ENCODE measurements around the gene C12orf50.
A peak's percentile ranks its signal among the peaks of the same experiment; 100 is the strongest.
"Not testable (repeated sequence)": the region's sequence is repeated elsewhere in the genome, so short reads cannot be mapped to it uniquely, and the experiment has no call there.

C12orf50 gene, protein sequence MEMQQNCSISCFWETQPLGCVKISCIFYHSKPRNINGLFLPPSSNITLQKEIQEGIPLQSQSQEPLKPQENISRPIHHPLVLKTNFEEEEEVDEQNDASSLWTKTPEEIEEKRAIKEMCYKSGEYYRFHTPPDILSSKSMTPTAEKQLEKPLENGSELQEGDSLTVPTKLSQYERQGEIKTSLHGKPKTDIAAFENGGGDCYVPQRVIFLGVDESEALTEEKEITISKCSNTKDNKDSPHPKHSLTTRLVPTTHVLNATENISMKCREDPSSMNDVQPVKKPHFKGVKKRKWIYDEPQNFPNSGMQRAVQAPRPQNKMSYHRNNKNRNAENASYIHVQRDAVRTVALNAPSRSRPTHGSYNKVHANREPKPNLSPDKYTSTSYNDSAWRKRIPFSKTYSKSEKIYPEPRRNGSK

DNA sequence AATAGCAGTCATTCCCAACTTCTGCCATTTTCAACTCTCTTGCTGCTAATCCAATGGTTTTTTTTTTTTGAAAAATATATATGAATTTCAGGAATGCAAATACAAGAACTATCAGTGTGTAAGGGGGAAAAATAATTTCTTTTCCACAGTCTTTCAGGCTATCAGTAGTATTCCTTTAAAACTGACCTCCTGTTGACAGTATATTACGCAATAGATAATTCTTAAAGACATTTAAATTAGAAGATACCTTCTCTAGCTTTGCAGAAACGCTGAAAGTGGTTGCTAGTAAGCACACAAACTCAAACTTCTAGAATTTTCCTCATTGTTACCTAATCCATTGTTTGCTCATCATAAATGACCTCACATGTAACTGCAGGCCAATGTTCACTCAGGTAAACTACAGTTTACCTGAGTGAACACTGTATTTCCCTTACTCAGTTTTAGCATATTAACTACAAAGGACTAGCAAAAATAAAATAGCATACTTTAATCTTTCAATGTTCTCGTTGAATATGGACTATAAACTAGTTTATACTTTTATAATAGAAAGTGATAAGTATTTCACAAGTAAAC, at the start of gene C12orf50:
Gene C12orf50 (minus strand): TSS at position 309 of the 573 bp plus-strand sequence. CDS start 2,439 bp downstream, outside the sequence.
- no peak for DNase-seq

DNA sequence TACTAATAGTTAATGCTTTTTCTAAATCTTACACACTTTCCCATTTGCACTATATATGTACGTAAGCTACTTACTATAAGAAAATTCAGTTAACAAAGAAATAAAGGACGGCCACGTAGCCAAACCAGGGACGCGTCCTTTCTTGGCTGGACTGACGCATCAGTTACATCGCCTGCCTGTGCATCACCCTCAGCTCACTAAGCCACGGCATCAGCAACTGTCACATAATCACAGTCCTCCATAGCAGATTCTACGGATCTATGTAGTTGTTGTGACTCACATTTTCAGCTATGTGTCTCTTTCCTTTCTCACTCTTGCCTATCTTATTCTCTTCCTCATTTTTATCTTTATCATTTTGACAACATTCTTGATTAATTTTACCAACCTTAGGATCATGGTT, 38.1 kb upstream of the C12orf50 start:
- DNase-seq, result no peak

DNA sequence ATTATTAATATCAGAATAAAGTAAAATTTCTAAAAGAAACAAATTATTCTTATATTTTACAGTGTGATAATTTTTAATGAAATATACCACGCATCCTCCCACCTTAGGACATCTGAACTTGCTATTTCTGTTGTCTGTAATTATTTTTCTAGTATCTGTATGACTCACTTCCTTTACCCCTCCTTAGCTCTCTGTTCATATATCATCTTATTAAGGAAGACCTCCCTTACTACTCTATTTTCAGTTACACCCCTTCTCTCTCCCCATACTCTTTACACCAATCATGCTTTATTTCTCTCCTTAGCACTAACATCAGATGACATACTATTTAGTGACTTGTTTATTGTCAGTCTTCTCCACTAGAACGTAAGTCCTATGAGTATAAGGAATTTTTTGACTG, 34.2 kb upstream of the C12orf50 start:
- DNase-seq, result no peak

DNA sequence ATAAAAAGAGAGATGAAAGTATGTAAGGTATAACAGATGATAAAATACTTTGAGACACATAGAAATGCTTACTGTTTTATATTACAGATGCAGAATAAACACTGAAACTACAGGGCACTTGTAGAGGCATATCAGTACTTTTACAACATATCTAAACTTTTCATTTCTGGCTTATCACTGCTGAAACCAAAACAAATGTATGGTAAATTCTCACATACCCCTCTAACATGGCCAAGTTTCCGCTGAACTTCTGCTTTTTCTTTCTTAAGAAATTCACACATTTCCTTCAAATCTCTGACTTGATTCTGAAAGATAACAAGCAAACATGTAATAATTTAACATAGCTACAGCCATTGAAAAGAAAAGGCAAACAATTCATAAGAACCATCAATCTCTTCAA, 33.3 kb upstream of the C12orf50 start:
- DNase-seq, result no peak

DNA sequence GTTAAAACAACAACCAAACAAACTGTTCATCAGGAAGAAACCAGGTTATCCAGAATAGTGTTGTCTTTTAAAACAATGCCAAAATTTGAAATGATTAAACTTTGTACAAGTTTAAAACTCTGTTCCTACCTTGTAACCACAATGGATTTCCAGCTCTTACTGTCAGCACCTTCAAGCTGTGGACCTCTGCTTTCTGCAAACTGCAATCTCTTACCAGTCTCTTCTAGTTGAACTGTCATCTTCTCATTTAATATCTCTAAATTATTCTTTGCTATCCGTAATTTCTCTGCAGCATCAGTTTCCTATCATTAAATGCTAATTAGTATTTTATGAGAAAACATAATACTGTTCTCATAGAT, 29.5 kb upstream of the C12orf50 start:
- no peak for DNase-seq

DNA sequence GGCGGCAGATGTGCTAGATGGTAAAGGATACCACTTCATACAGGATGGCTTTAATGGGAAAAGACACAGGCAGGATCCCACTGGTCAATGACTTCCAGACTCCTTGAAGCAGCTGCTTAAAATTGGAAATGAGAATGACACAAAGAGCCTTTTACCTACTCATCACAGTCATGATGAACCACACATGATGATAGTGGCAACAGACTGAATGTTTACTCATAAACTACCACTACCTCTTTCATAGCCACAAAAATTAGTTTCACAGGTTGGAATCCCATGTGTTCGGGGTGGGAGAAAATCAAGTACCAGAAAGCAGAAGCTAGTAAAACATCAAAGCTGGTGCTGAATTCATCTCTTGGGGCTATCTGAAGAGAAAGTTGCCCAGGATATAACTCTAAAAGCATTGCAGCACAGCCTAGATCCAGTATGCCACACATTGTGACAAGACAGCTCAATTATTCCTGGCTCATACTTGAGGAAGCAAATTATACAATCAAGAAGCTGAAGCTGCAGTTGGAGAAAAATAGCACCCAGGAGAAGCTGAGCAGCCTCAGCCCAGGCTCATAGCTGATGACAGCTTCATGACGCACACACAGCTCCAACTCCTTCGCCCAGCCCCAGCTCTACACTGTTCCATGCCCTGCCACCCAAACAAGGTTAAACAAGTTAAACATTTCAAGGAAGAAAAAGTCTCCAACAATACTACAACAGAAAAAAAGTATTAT, 29.0 kb upstream of the C12orf50 start:
- DNase-seq, result no peak

DNA sequence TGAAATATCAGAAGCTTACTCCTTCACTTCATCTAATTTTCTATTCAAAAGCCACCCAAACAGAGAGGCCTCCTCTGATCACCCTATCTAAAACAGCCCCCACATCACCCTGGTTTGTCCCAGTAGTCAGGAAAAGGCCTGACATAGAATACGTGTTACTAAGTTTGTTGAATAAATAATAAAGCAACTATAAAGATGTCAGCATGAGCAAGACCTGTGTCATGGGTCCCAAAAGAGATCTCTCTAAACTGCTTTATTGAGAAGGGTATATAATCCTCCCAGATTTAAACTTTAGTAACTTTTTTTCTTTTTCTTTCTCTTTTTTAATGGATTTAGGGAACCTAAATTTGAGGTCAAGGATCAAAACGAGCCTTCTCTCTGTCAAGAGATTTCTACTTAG, 27.4 kb upstream of the C12orf50 start:
- DNase-seq, result no peak

DNA sequence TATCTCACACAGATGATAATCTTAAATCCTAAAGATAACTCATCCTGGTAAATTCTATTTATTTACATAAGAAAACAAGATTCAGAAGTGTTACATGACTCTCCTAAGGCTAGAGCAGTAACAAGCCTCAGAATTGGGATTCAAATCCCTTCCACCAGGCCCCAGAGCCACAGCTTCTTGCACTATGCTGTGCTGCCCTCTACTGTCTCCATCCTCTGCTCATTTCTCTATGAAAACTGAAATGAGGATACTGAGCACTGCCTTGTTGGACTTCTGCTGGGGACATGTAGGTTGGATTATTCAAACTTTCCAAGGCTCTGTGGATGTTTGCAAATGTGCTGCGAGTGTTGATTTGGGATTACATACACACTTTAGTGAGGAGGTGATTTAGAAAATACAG, 23.5 kb upstream of the C12orf50 start:
- DNase-seq, result peak in 2 of 14 donors; percentile 2 to 17

DNA sequence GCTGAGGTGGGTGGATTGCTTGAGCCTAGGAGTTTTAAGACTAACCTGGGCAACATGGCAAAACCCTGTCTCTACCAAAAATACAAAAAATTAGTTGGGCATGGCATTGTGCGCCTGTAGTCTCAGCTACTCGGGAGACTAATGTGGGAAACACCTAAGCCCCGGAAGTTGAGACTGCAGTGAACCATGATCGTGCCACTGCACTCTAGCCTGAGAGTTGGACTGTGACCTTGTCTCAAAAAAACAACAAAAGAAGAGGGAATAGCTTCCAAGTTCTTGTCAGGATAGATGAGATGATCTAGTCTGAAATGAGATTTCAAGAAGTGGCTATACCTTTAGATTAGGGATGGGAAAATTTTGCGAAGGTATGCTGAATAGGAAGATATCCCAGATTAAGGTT, 14.8 kb upstream of the C12orf50 start:
- DNase-seq, result no peak

DNA sequence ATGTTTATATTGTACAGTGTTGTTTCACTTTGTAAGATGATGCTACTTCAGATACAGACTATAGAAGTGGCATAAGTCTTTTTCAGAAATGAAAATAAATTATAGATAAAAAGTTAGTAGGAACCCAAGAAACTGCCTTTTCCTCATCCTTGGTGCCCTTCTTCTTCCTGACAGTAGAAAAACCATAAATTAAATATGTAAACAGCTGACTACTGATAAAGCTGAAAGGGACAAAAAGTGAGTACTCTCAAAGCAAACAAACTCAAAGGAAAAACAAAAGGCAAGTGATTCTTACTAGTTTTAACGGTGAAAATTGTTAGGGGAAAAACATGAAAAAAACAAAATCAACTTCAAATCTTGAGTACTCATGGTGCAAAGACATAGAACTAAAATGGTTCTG, 8.6 kb upstream of the C12orf50 start:
- no peak for DNase-seq

DNA sequence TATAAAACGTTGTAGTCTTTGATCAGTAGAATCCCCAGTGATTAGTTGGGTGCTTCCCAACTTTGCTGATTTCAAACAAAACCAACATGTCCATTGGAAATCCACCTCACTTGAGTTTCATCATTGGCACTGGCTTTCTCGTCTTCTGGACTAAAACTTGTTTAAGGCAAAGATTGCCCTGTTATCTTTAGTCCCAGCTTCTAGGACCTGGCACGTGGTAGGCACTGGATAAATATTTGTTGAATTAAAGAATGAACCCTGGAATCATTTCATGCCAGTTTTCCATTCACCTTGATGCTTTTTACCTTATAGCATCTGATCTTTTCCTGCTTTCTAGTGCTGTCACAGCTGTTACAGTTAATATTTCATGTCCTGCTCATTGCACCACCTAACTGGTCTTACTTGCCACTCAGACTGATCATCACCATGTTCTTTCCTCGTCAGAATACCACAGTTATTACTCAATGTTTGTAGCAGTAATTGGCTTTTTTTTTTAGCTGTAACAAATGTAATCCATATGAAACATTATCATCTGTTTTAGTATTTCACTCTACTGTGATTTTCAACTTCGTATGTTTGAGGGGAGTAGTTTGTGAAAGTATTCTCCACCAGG, 7.3 kb upstream of the C12orf50 start:
- no peak for DNase-seq

DNA sequence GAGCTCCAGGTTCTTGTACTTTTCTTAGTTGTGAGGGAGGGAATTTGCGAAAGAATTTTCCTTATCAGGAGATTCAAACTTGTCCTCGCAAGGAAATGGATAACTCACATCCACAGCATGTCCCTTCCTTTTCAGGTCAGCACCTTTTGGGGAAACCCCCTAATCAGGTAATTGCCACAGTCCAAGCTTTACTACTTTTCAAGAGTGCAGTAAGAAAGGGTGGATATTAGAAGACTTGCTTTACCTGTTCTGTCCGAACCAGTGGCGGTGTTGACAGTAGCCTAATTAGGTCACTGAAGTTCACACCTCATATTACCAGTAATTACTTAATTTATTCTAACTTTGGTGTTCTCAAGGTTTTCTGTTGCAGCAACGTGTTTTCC, 6.7 kb upstream of the C12orf50 start:
- DNase-seq, result peak in 1 of 14 donors; percentile 45

DNA sequence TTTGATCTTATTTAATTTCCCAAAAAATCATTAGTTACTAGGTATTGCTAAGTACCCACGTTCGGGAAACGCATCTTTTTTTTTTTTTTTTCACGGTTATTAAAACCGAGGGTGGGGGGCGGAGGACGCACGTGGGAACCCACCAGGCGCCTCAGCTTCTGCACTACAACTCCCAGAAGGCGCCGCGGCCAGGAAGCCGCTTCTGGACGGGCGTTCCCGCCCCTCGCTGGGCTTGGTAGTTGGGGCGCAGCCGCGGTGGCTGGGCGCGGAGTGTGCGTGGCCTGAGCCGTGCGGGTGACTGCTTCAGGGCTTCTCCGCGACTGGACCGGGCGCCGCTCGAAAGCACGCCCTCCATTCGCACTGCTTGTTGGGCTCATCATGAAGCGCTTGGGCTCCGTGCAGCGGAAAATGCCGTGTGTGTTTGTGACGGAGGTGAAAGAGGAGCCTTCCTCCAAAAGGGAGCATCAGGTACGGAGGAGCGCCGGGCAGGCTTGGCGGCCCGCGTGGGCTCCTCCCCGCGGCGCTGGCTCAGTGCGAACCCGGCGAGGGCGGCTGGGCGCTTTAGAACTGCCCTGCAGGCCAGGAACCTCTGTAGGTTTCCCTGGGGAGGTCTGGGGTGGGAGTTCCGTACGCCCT, 6.2 kb upstream of the C12orf50 start:
- peak; percentile 54 to 92 (median 84) for DNase-seq

DNA sequence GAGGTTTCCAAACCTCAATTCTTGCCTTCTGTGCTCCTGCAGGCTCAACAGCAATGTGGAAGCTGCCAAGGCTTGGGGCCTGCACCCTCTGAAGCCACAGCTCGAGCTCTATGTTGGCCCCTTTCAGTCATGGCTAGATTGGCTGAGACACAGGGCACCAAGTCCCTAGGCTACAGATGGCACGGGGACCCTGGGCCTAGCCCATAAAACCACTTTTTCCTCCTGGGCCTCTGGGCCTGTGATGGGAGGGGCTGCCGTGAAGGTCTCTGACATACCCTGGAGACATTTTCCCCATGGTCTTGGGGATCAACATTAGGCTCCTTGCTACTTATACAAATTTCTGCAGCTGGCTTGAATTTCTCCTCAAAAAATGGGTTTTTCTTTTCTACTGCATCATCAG, 2.0 kb upstream of the C12orf50 start:
- not testable (repeated sequence) for DNase-seq

DNA sequence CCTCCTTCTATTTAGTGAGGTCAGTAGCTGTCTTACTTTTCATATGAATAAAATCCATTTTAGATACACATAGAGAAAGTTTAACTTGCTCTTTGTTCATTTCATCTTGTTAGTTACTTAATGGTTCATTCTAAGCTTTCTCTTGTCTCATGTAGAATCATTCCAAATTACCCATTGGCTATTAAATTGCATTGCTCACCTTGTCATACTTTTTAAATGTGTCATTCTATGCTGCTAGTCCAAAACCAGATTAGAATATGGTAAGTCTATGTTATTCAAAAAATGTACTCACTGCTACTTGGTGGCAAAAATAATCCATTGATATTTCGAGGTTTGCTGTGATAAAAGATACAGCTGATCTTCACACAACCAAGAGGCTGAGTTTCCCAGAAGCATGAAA, 3.0 kb downstream of the C12orf50 start:
- DNase-seq, result no peak

DNA sequence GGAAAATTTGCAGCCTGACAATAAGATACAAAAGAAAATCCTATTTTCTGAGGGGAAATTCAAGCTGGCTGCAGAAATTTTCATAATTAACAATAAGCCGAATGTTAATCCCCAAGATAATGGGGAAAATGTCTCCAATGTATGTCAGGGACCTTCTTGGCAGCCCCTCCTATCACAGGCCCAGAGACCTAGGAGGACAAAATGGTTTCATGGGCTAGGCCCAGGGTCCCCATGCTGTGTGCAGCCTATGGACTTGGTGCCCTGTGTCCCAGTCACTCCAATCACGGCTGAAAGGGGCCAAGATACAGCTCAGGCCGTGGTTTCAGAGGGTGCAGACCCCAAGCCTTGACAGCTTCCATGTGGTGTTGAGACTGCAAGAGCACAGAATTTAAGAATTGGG, 11.2 kb downstream of the C12orf50 start:
- no peak for DNase-seq

DNA sequence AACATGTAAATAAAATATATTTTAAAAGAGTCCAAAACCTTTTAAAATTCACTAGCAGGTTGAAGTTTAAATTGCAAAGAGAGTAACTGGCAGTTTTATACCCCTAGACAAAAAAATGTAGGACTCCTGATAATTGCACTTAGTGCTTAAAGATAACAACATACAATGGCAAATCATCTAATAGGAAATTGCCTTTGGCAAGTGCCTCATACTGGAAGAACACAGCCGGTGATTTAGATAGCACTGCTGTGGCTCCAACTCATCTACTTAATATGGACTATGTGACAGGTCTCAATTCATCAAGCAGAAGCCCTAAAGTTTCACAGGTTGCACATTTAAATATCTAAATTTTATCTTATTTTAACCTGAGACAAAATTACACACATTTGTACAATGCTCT, 13.4 kb downstream of the C12orf50 start:
- DNase-seq, result no peak

DNA sequence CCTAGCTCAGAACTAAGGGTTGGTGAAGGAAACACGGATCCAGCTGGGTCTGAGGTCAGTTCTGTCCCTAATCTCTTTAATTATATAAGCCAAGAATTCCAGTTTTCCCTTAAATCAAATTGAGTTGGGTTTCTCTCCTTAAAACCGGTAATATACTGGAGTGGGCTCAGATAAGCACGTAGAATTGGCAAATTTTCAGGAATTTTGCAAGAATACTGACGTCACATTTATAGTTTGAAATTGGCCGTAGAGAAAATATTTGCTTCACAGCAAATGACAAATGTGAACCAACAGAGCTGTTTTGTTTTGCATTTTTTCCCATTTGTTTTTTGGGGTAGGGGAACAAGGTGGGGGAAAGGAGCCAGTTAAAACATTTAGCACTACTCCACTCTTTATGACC, 17.4 kb downstream of the C12orf50 start:
- no peak for DNase-seq

DNA sequence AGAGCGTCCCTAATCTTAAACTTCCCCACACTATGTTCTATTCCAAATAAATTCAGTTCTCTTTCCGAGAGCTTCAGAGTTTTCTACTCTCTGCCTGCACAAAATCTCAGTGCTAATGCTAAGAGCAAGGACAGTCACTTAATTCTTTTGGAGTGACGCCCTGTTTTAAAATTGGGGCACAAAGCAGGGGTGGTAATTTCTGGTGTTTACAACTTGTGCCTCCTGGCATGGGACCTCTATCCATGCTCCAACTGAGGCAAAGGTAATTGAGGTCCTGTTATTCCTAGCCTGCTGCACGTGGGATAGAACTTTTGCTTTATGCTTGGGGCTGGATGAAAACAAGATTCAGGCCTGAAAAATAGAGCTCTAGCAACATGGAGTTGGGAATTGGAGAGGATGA, 22.9 kb downstream of the C12orf50 start:
- no peak for DNase-seq

DNA sequence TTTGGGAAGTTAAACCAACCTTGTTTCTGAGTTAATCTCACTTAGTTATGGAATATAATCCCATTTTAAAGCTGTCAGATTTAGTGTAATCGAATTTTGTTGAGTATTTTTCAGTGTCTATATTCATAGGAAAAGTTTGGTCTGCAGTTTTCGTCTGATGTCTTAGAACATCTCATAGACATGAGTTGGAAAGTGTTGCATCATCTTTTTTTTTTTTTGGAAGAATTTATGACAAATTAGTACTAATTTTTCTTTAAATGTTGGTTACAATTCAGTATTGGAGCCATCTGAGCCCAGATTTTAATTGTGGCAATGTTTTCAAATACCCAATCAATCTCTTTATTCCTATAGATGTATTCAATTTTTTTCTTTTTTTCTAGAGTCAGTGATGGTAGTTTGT, 27.9 kb downstream of the C12orf50 start:
- DNase-seq, result no peak

DNA sequence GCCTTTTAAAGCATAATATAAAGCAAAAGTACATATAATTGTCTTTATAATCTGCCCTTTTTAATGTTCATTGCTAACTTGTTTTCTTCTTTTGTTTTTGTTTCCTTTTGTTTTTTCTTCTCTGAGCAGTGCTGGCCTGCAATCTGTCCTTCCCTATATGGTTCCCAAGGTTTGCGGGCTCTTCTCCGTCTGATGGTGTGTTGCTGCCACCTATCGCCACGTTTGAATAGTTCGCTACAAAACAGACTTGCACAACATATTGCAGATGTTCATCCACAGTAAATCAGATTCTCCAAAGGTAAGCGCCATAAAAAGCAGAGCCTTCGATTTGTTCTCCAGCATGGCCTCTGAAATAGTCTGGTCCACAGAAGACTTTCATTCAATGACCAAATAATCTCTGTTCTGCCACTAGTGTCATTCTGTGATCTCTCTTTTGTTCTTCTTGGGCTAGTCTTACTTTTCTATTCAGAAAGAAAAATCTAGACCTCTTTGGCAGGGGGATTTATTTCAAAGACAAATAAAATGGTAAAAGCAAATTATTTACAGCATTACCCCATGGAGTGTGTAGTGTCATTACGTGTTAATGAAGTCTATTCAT, 33.5 kb downstream of the C12orf50 start:
- peak in 9 of 14 donors; percentile 2 to 46 (median 8) for DNase-seq

DNA sequence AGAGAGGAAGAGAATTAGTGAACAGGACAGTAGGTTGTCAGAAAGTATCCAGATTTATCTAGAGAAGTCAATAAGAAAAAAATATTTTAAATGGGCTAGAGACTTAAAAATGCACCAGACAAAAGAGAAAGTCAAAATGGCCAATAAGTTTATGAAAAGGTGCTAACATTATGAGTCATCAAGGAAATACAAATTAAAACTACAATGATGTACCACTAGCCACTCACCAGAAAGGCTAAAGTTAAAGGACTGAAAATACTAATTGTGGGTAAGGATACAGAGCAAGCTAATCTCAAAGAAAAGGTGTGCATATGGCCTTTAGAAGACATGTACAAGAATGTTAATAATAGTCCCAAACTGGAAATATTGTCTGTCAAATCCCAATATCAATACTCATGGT, 37.7 kb downstream of the C12orf50 start:
- no peak for DNase-seq

All from C1 segment of cervical spinal cord (tissue), 14 donors.